B cell (primary cell): Measurements from ENCODE around the gene MAPKAP1.

Experiments used
- EZH2 ChIP-seq: IDR thresholded peaks from 2 replicates; pipeline ENCODE4 v1.6.1; 2012; ENCODE audit warnings: borderline replicate concordance, low read depth, mild to moderate bottlenecking, moderate library complexity, low read length; ENCODE audit not compliant: insufficient read depth, poor library complexity, severe bottlenecking
- TF ChIP-seq, protein P1 (sequence below): fragments of 200-600 bp; IDR thresholded peaks from one replicate; pipeline ENCODE4 v1.8.0; 2022; ENCODE audit warnings: antibody characterized with exemption, mild to moderate bottlenecking

DNA sequence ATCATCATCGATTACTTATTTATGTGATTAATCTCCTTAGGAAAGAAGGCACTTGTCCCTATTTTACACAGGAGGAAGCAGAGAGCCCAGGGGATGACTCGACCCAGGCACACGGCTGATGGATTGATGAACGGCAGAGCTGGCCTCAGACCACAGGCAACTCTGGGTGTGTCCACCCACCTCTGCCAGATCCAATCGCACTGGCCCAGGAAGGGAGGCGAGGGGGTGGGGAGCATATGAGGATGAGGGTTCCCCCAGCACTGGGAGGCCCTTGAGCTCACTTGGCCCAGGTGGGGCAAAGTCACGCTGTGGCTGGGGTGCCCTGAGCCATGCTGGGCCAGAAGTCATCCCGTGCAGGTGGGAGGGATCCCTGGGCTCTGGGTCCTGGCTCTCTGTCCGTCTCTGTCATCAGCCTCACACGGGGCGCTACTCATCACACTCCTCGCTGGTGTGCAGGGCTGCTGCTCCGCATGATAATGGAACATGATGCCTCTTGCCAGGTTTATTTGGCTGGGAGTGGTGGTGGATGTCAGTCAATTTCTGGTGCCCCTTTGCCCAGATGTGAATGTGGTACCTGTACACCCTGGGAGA, 285.3 kb downstream of the MAPKAP1 start:
- TF ChIP-seq, protein P1, sequence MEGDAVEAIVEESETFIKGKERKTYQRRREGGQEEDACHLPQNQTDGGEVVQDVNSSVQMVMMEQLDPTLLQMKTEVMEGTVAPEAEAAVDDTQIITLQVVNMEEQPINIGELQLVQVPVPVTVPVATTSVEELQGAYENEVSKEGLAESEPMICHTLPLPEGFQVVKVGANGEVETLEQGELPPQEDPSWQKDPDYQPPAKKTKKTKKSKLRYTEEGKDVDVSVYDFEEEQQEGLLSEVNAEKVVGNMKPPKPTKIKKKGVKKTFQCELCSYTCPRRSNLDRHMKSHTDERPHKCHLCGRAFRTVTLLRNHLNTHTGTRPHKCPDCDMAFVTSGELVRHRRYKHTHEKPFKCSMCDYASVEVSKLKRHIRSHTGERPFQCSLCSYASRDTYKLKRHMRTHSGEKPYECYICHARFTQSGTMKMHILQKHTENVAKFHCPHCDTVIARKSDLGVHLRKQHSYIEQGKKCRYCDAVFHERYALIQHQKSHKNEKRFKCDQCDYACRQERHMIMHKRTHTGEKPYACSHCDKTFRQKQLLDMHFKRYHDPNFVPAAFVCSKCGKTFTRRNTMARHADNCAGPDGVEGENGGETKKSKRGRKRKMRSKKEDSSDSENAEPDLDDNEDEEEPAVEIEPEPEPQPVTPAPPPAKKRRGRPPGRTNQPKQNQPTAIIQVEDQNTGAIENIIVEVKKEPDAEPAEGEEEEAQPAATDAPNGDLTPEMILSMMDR: no peak
- TF ChIP-seq EZH2: no peak
